ENCODE data around the gene TRPV6. TPM values are rescaled to one million over a fixed set of nuclear protein-coding genes. Genes with fewer than 3 reads are reported as not detected.

Gene TRPV6
- total RNA-seq, 6 experiments from 2014 or later, result not detected

- Mint-ChIP-seq H3K4me1 (ENCODE audit: low read depth) (no peaks in the 10 kb centered on the region), H3K9me3 (no peaks in the 10 kb centered on the region), H3K4me3 (no peak overlapping the region), H3K27ac (no peak overlapping the region), H3K27me3 (ENCODE audit: insufficient read depth) (peaks cover 11% of the 10 kb centered on the region), H3K36me3 (ENCODE audit: low read depth) (no peaks in the 10 kb centered on the region)
- no peak for DNase-seq
- no peak for TF ChIP-seq CTCF (IDR thresholded peaks at IDR 0.05)
Measured at GRCh38 chr7:142913566-142913965, 28.0 kb upstream of the TRPV6 start.

DNA sequence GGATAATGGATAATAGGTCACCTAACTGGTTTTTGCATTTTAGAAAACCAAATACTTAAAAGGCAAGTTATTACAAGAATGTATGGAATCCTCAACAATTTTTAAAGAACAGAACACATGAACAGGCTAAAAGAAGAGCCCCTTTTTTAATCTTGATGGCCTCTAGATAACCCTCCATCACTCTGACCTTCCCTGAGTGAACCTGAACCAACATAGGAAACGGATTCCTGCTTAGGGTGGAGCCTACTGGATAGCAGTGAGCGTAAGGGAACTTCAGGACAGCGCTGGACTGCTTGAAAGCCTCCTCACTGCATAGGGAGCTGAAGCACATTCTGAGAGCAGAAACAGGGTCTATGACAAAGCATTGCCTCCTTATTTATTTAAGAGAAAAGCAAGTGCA, 27.5 kb upstream of the TRPV6 start:
- no peaks in the 10 kb centered on the region for H3K4me1 Mint-ChIP-seq (ENCODE audit: low read depth)
- no peaks in the 10 kb centered on the region for H3K9me3 Mint-ChIP-seq
- no peak for TF ChIP-seq CTCF (IDR thresholded peaks at IDR 0.05)
- H3K27me3 Mint-ChIP-seq (ENCODE audit: insufficient read depth), result peaks cover 8% of the 10 kb centered on the region
- no peaks in the 10 kb centered on the region for H3K36me3 Mint-ChIP-seq (ENCODE audit: low read depth)
- no peak overlapping the region for H3K27ac Mint-ChIP-seq
- no peak for DNase-seq
- no peak overlapping the region for H3K4me3 Mint-ChIP-seq

DNA sequence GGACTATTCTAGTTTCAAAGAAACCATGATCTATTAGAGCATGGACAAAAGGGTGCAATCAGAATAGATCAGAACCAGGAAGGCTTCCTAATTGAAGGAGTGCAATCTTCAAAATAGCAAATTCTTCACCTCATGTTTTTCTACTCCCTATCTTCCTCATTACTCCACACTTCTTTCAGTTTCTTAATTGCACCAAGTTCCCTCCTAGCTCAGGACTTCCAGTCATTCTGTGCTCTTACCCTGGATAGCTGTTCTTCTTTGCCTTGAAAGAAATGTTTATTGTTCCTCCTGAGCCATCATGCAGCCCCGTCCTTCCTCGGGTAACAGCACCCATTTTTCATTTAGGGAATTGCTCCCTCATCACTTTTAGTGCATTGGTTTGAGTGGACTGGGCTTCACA, 24.9 kb upstream of the TRPV6 start:
- Mint-ChIP-seq H3K27me3 (ENCODE audit: insufficient read depth) (peaks cover 8% of the 10 kb centered on the region), H3K4me3 (no peak overlapping the region), H3K36me3 (ENCODE audit: low read depth) (no peaks in the 10 kb centered on the region), H3K9me3 (peaks cover 5% of the 10 kb centered on the region), H3K4me1 (ENCODE audit: low read depth) (no peaks in the 10 kb centered on the region), H3K27ac (no peak overlapping the region)
- TF ChIP-seq CTCF (IDR thresholded peaks at IDR 0.05), result no peak
- DNase-seq, result no peak

- no peak for DNase-seq
- Mint-ChIP-seq H3K9me3 (peaks cover 5% of the 10 kb centered on the region), H3K36me3 (ENCODE audit: low read depth) (no peaks in the 10 kb centered on the region), H3K4me1 (ENCODE audit: low read depth) (no peaks in the 10 kb centered on the region), H3K27me3 (ENCODE audit: insufficient read depth) (peaks cover 8% of the 10 kb centered on the region), H3K4me3 (no peak overlapping the region), H3K27ac (no peak overlapping the region)
- TF ChIP-seq CTCF (IDR thresholded peaks at IDR 0.05), result no peak
Measured at GRCh38 chr7:142910031-142910433, 24.5 kb upstream of the TRPV6 start.

DNA sequence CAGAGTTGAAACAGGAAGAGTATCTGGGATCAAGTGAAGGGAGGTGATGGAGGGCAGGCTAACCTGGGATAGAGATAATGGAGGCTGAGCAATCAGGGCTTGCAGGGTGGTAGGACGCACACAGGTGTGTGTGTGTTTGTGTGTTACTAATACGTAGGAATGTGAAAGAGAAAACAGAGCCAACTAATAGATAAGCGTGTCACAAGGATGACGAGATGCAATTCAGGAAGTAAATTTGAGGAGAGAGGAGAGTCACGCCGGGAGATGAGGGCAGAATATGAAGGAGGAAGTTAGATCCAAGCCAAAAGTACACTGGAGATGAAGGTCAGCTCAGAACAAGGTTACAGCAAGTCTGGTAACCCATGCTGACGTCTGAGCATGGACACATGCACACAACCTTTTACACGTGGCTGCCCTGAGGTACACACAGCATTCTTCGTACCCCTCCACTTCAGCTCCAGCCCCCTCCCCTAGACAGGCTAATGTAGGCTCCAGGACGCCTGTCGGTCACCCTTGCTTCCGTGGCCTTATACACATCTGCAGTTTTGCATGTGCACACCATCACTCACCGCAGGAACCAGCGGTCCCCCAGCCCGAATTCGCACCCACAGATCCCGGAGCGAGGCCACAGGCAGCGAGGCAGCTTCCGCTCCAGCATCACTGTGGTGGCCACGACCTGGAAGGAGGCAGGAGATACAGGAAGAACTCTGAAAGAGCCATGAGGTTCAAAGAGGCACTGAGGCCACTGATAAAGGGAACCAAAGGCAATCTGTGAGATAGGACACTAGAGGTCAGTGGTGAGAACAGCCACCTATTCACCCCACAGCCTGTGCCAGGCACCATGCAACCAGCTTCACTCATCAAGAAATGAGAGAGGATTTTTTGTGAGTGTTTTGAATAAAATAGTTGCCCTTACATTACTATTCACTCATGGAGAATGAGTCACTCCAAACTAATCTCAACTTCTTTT, 23.7 kb upstream of the TRPV6 start:
- no peaks in the 10 kb centered on the region for H3K4me1 Mint-ChIP-seq (ENCODE audit: low read depth)
- no peak; the same call in 1 of the 2 replicates for TF ChIP-seq CTCF (IDR thresholded peaks at IDR 0.05)
- no peak for DNase-seq
- H3K36me3 Mint-ChIP-seq (ENCODE audit: low read depth), result no peaks in the 10 kb centered on the region
- H3K9me3 Mint-ChIP-seq, result peaks cover 5% of the 10 kb centered on the region
- no peak overlapping the region for H3K27ac Mint-ChIP-seq
- peaks cover 6% of the 10 kb centered on the region for H3K27me3 Mint-ChIP-seq (ENCODE audit: insufficient read depth)
- no peak overlapping the region for H3K4me3 Mint-ChIP-seq
